GM21526 (cell line): ENCODE measurements around the gene ANKRD44.

ENCODE experiments used
- ATAC-seq: cut with Tn5 transposase; IDR thresholded peaks from one replicate; pipeline ENCODE4 v1.9.1; 2021; ENCODE audit warnings: moderate library complexity; ENCODE audit not compliant: unreplicated experiment, low FRiP score

ANKRD44 gene

GRCh38 chr2:197322724-197323720, 12.4 kb upstream of the ANKRD44 start:
- ATAC-seq = no peak

- ATAC-seq = no peak
Measured at GRCh38 chr2:197322143-197322542, 11.6 kb upstream of the ANKRD44 start.

GRCh38 chr2:197315371-197315770, 4.8 kb upstream of the ANKRD44 start:
- no peak for ATAC-seq

- no peak for ATAC-seq
Measured at GRCh38 chr2:197312186-197312585, 1.6 kb upstream of the ANKRD44 start.

- no peak for ATAC-seq
Measured at GRCh38 chr2:197311421-197312033, 947 bp upstream of the ANKRD44 start.

GRCh38 chr2:197310987-197311420, 424 bp upstream of the ANKRD44 start:
- no peak for ATAC-seq

- no peak for ATAC-seq
Measured at GRCh38 chr2:197309691-197310231, 819 bp downstream of the ANKRD44 start.

- ATAC-seq = no peak
Measured at GRCh38 chr2:197308996-197309690, 1.4 kb downstream of the ANKRD44 start.

- no peak for ATAC-seq
Measured at GRCh38 chr2:197308585-197308984, 2.0 kb downstream of the ANKRD44 start.

GRCh38 chr2:197307933-197308521, 2.6 kb downstream of the ANKRD44 start:
- no peak for ATAC-seq

- no peak for ATAC-seq
Measured at GRCh38 chr2:197307236-197307932, 3.2 kb downstream of the ANKRD44 start.

- ATAC-seq = no peak
Measured at GRCh38 chr2:197306696-197307040, 3.9 kb downstream of the ANKRD44 start.

- no peak for ATAC-seq
Measured at GRCh38 chr2:197306024-197306695, 4.4 kb downstream of the ANKRD44 start.

- ATAC-seq = peak; percentile 31
Measured at GRCh38 chr2:197304556-197305011, 6.0 kb downstream of the ANKRD44 start.

GRCh38 chr2:197300139-197300538, 10.4 kb downstream of the ANKRD44 start:
- ATAC-seq = no peak

- ATAC-seq = no peak
Measured at GRCh38 chr2:197298609-197299008, 12.0 kb downstream of the ANKRD44 start.

- no peak for ATAC-seq
Measured at GRCh38 chr2:197297772-197298318, 12.7 kb downstream of the ANKRD44 start.

GRCh38 chr2:197297266-197297665, 13.3 kb downstream of the ANKRD44 start:
- no peak for ATAC-seq

- ATAC-seq = no peak
Measured at GRCh38 chr2:197296835-197297234, 13.7 kb downstream of the ANKRD44 start.
